HK-2 (cell line): Measurements from ENCODE around the gene ANXA4.
"Not testable (repeated sequence)": the region's sequence is repeated elsewhere in the genome, so short reads cannot be mapped to it uniquely, and the experiment has no call there.

ENCODE experiments used
- DNase-seq: peaks from one replicate; pipeline ENCODE4 v3.0.0-alpha.2; 2018; ENCODE audit not compliant: unreplicated experiment

ANXA4 gene

DNA sequence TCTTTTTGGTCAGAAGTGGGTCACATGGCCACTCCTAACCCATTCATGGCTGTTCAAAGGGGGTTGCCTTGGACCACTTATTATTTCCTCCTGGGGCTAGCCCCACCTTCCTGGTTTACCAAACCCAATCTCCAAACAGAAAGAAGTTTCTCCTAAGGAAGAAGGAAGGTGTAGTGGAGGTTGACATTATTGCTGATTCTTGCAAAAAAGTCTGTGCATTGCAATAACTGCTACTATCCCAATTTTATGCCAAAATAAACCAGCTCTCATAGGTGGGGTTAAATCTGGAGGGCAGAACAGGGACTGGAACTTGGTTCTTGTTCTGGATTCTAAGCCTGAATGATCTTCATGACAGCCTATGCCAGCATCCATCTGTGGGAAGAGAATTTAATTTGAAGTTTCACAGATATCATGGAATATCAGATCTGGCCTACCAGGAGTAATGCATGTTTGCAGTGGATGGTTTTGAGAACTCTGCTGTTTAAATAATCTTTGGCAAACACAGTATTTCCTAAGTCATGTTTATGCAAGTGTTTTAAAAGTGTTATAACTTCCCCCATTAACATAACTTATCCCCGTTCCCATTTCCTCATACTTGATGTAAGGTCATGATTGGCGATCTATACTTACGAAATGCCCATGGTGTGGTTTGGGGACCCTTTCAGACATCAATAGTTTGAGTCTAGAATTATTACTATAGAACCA lies 11.9 kb downstream of the ANXA4 start:
- no peak for DNase-seq

DNA sequence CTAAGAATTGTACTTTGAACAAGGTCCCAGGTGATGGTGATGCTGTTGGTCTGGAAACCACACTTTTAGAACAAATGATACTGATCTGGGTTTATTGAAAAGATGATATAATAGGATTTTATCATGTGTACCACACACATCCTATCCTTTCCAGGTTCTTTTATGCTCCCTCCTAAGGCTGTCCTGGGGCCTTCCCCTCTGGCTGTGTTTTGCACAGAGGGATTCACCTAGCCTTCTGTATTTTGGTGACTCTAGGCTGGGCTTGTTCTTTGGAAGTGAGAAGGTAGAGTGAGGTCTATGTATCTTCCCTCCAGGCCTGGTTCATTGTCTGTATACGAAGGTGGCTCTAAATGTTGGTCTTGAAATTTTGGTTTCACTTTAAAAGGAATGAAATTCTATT lies 12.7 kb downstream of the ANXA4 start:
- no peak for DNase-seq

DNA sequence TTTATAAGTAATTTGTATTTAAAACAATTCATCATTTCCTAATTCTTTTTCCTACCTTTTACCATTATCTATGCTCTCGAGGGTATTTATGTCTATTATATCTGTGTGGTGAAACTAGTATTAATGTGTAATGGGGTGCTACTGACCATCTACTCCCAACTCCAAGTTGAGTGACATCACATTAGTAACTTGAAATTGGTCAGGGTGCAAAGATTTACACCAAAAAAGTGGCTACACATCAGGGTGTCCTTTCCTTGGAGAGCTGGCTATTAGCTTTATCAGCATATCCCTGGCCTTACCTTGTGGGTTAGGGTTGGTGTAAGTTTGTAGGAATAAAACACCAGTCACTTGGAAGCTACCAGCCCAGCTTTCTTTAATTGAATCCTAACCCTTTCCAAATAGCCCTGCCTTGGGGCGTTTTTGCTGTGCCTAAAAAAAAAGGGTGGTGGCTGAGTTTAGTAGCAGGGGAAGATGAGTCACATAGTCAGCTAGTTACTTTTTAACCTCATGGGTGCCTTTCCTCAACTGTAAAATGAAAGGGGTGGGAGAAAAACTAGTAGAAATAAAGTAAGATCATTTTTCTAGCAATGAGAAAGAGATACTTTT lies 14.0 kb downstream of the ANXA4 start:
- DNase-seq = peak; percentile 30

DNA sequence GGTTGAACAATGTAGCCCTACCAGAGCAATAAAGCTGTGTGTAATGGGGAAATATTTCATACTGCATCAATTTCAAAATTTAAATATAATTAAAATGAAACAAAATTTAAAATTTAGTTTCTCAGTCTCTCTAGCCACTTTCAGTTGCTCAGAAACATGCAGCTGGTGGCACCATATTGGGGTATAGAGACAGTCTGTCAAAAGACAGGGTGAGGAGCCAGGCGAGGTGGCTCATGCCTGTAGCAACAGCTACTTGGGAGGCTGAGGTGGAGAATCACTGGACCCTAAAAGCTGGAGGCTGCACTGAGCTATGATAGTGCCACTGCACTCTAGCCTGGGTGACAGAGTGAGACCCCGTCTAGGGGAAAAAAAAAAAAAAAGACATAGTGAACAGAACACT lies 20.1 kb downstream of the ANXA4 start:
- DNase-seq = no peak

DNA sequence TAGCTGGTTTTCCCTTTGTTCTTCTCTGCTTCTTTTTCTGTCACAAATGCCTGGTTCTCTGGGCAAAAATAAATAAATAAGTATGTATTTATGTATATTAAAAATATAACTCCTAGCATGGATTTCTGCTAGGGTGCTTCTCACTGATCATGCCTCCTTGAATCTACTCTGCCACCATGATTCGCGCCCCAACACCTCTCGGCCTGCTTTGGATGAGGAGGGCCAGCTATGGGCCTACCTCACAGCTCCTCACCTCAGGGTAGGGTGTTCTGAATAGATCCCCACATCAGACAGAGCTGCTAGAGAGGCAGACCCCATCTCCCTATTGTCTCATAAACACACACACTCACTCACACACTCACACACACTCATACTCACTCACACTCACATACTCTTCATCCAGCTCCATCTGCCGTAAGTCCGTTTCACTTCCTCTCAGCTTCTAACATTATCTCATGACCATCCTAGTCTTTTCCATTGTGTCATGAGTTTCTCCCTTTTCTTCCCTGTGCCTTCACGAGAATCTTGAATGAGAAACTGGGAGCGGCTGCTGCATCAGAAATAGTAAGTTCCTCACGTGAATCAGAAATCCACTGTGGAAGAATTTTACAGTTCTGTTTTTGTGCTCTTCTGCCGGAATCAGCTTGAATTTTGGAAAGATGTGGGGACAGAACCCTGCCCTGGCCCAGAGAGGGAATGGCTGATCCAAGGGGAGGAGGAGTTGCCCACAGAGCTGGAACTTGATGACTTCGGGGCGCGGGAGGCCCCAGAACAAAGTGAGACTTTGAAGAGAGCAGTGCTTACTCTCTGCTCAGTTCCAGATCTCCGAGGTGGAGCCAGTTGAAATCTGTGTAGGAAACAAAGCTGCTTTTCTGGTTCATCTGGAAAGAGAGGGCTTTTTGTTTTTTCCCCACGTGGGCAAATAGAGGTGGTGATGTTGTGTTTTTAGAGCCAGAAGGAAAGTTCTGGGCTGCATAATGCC lies 20.9 kb downstream of the ANXA4 start:
- no peak for DNase-seq

DNA sequence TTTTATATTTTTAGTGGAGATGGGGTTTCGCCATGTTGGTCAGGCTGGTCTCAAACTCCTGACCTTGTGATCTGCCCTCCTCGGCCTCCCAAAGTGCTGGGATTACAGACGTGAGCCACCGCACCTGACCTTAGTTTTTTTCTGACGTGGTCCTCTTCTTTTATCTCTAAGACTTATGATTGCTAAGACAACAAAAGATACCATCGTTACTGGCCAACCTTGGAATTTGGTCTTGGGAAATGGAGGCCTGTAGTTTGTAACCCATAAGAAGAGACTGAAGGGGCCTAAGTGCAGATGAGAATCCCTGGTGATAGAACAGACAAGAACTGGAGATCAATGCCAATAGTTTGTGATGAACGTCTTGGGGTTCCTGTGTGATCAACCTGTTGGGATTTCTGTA lies 21.9 kb downstream of the ANXA4 start:
- DNase-seq = not testable (repeated sequence)

DNA sequence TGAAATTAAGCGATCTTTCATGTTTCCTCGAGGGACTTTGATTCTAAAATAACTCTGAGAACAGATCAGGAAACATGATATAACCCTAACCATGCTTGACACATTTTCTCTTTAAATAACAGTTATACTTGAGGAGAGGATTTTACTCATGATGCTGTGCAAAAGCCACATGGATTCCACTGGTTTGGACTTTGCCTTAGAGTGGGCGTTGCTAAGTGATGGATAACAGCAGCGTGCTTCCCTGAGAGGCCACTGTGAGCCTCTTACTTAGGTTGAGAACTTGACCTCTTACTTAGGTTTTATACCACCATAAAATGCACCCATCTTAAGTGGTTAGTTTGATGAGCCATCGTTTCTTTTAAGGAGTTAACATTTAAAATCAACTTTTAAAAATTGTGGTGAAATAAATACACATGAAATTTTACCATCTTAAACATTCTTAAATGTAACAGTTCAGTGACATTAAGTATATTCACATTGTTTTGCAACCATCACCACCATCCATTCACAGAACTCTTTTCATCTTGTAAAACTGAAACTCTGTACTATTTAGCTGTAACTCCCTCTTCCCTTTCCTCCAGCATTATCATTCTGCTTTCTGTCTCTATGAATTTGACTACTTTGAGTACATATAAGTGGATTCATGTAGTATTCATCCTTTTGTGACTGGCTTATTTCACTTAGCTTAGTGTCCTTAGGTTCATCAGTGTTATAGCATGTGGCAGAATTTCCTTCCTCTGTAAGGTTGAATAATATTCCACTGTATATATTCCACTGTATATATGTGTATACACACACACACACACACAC lies 22.6 kb downstream of the ANXA4 start:
- DNase-seq = no peak

DNA sequence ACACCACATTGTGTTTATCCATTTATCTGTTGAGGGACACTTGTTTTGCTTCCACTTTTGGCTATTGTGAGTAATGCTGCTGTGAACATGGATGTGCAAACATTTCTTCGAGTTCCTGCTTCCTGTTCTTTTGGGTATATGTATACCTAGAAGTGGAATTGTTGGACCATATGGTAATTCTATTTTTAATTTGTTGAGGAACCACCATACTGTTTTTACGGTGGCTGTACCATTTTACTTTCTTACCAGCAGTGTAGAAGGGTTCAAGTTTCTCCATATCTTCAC lies 23.1 kb downstream of the ANXA4 start:
- DNase-seq = no peak

DNA sequence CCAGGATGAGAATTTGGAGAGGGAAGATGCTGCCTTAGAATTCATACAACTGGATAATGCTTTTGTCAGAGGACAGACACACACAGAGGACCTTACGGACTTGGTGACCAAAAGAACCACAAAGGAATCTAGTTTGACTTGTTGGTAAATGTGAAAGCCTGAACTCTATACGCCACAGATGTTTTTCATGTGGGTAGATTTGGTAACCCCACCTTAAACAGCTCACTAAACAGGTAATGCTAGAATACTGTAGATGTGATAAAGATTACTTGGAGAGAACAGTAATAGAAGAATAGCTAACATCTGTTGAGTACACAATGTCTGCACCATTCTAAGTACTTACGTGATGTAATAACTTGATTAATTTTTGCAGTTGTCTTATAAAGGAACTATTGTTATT lies 24.1 kb downstream of the ANXA4 start:
- DNase-seq = no peak

DNA sequence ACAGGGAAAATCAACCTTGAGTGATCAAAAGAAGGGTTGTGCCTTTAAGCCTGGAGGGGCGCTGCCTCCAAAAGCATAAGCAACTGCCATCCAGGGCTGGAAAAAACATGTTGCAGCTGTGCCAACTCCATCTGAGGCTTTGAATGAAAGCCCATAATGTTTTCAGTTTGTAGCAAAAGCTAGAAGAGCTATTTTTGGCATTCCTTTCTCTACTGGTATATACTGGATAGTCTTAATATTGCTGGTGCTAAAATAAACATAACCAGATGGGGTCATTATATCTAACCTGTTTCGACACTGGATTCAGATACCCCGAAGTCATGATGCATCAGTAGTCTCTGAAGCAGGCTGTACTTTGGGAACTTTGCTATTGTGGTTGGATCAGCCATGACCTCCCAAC lies 25.1 kb downstream of the ANXA4 start:
- no peak for DNase-seq

DNA sequence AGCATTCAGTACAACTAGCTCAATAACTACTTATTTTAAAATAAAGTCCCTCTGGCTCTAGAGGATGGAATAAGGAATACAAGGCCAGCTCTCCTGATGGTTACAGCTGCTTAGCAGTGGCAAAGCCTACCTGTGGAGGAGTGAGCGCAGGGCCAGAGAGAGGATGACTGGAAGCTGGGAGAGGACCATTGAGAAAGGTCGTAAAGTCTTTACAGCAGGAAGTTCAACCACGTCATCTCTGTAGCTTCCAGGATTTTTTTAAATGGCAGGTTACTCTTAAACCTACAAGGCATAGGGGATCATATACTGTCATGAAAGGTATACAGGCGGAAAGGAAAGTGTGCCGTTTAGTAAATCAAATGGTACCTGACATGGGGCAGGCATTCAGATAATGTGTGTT lies 26.3 kb downstream of the ANXA4 start:
- DNase-seq = no peak

DNA sequence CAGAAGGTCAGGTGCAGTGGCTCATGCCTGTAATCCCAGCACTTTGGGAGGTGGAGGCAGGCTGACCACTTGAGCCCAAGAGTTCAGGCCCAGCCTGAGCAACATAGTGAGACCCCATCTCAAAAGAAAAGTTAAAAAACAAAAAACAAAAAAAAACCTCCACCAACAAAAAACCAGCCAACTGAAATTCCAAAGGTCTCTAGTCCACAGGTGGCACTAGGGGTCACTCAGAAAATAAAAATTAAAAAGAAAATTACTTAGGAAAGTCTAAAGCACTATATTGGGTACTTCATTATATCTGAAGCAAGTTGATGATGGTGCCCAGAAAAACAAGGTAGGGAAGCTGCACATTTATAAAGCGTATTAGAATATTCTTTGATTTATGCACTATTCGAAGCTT lies 26.9 kb downstream of the ANXA4 start:
- no peak for DNase-seq

DNA sequence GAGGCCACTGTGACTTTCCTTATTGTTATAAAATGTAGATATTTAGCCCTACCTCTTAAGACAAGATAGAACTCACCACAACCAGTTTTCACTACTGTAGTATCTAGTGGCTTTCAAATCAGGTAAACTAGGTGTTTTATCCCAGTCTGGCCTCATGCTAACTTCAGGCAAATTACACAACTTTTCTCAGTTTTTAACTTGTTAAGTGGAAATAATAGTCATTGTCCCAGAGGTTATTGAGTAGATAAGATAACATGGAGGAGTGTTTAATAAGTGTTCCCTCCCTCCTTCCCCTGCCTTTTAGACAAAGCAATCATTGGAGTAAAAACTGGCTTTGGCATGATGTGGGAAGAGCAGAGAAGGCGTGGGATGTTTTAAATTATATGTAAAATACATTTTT lies 27.3 kb downstream of the ANXA4 start:
- no peak for DNase-seq

DNA sequence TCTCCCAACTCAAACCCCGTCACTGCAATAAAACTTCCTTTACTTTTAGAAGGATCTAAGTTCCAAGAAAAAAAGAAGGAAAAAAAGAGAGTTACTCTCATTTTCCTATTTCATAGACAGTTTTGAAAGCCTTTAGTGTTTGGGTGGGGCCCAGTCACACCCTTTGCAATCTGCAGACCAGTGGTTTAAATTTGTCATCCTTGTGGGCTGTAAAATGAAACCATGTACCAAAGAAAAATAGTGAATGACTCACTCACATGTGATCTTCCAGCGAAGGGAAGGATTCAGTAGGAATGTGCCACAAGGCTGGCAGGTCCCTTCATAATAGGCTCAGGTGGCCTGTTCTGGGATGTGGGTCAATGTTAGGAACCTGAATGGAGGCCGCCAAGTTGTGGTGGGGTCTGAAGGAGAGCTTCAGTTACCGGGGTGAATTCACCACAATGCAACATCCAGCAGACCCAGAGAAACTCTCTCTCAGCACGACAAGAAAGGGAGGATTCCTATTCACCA lies 28.3 kb downstream of the ANXA4 start:
- DNase-seq = peak; percentile 34

DNA sequence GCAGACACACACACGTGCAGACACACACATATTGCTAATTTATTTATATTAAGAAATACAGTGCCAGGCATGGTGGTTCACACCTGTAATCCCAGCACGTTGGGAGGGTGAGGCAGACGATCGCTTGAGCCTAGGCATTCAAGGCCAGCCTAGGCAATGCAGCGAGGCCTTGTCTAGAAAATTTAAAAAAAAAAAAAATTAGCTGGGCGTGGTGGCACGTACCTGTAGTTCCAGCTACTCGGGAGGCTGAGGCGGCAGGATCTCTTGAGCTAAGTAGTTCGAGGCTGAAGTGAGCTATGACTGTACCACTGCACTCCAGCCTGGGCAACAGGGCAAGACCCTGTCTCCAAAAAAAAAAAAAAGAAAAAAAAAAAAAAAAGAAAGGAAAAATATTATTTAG lies 28.8 kb downstream of the ANXA4 start:
- DNase-seq = no peak

DNA sequence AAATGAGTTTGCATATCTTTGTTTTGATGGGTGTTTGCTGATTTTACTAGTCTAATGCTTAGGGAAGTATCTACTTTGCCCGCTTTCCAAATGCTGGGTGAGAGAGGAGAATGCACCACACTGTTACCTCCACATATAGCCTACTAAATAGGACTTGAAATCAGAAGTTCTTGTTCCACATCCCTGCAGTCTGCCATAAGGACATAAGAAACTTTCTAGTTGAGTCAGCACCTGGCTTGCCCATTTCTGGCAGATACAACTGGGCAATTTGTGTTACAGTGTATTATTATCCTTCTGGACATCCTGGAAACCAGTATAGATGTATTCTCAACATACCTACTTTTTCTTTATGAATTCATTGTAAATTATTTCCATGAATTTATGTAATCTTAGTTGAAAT lies 29.5 kb downstream of the ANXA4 start:
- DNase-seq = no peak

DNA sequence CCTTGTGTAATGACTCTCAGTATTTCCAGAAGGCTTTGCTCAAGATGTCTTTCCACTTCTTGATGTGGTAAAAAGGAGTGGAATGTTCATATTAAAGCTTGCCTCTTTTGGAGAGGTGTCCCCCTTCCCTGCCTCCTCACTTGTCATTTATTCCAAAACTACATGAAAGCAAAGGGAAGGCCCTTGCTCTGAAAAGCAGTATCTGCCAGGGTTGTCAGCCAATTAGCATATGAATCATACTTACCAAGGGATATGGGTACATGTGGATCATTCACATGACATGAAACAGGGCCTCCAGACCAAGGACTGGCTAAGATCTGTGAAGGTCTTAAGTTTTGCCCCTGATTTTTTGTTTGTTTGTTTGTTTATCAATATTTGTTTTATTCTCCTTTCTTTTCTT lies 31.3 kb downstream of the ANXA4 start:
- no peak for DNase-seq

DNA sequence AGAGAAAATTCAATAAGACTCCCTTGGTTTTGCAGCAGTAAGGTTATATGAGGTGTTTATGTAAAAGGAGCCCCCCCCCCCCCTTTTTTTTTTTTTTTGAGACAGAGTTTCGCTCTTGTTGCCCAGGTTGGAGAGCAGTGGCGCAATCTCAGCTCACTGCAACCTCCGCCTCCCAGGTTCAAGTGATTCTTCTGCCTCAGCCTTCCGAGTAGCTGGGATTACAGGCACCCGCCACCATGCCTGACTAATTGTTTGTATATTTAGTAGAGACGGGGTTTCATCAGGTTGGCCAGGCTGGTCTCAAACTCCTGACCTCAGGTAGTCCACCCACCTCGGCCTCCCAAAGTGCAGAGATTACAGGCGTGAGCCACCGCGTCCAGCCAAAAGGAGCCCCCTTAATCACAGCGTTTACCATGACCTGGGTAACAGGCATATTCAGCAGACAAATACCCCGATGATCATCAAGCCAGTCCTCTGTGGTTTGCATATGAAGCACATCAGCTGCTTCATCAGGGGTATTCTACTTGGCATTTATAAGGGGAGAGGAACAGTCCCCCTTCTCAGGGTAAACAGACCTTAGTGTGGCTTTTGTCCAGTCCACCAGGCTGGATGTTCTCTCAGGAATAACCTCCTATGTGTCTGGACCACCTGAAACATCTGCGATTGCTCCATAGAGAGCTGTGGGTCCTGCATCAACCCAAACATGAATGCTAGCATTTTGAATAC lies 32.5 kb downstream of the ANXA4 start:
- DNase-seq = not testable (repeated sequence)

DNA sequence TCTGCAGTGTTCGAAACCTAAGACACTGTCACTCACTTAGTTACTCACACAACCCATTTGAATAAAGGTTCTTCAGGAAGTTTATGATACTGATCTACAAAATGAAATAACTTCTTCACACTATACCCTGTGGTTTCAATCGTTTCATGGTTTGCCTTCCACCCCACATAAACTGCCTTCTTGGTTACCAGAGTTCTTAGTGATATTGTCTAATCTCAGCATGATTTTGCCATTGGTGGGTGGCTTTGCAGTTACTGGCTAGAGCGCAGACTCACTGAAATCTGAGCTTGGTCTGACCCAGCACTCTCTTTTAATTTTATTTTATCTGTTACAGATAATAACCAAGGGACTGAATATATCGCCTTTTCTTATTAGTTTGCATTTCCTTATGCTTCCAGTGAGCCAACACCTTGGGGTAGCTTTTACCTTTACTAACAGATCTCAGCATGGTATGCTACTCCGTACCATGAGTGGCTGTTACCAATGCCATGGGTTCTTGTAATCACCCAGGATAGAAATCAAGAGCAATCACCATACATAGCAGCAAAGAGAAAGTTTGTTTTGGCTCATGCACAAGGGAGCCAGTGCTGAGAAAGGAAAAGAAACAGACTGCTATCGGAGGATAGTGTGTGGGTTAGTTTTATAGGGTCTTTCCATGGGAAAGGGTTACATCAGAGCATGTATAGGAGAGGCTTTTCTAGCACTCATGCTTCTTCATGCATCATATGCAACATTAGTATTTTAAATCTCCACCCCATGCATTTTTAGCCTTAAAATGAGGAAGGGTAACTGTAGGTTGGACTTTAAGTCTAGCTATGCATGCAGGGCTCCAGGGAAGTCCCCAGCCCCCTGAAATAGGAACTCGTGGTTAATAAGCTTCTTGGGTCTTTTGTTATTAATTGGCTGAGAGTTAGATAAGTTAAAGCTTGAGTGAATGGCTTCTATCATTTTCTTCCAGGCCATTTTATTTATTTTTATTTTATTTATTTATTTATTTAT lies 33.3 kb downstream of the ANXA4 start:
- DNase-seq = no peak
